Right lobe of liver (tissue), 6 donors: ENCODE data around the gene ARMC2. TPM values are rescaled to one million over a fixed set of nuclear protein-coding genes. Genes with fewer than 3 reads are reported as not detected.

Source experiments
- ATAC-seq, 4 donors: fragments of 200-7000 bp; cut with Tn5 transposase; one replicate each; pipeline ENCODE4 v1.9.1; 2020; ENCODE audit warnings: mild to moderate bottlenecking in 4 of 4, moderate library complexity in 4 of 4
- DNase-seq, 3 donors: peaks; one replicate each; pipeline ENCODE4 v3.0.0-alpha.2; 2020
- H3K27ac ChIP-seq, 3 donors: fragments of 200-600 bp; one replicate each; pipeline ENCODE4 v1.8.0; 2022
- H3K27me3 ChIP-seq, 2 donors: fragments of 200-600 bp; one replicate each; pipeline ENCODE4 v1.8.0; 2022
- H3K36me3 ChIP-seq, 4 donors: fragments of 200-600 bp; sonication (generic) in 1 of 4; one replicate each; pipeline versions ENCODE4 v1.5.1 to v1.8.0; 2017 to 2022; ENCODE audit warnings: control low read depth in 1 of 4
- H3K4me1 ChIP-seq, 4 donors: fragments of 200-600 bp; sonication (generic) in 1 of 4; one replicate each; pipeline versions ENCODE4 v1.5.1 to v1.8.0; 2017 to 2022; ENCODE audit warnings: control low read depth in 1 of 4
- H3K4me3 ChIP-seq, 3 donors: fragments of 200-600 bp; one replicate each; pipeline ENCODE4 v1.8.0; 2022
- H3K9me3 ChIP-seq, 4 donors: fragments of 200-600 bp; sonication (generic) in 1 of 4; one replicate each; pipeline versions ENCODE4 v1.5.1 to v1.8.0; 2017 to 2022; ENCODE audit warnings: control low read depth in 1 of 4
- POLR2A ChIP-seq: fragments of 450-650 bp; IDR thresholded peaks from one replicate; pipeline ENCODE4 v1.6.1; 2017; ENCODE audit warnings: antibody characterized with exemption, mild to moderate bottlenecking
- WGBS: methylation state at CpG from one replicate; pipeline ENCODE4 v1.1.6; 2018; ENCODE audit warnings: low coverage, low lambda C conversion rate; ENCODE audit not compliant: insufficient coverage; ENCODE audit errors: missing lambda C conversion rate; 5-methylcytosine and 5-hydroxymethylcytosine counted together
- intact Hi-C, 2 donors: fragments of 100-400 bp; cut with DNase I; formaldehyde crosslinking; loops; one replicate each; pipeline versions ENCODE4 v1.11.2 to v1.14.1; 2022
- total RNA-seq, 6 experiments: library from RNA; depleted of rRNA in 2 of 6; stranded (reverse); fragments of >200 nt in 2 of 6; fragmentation: NEBNext Ultra II Directional in 3 of 6; extraction: Animal tissue kit (Norgen Biotek cat#: 25700) in 3 of 6; gene quantifications; one replicate each; pipeline versions ENCODE4 v1.1.0 to v1.2.4, GENCODE V29; 2016 to 2023
- TF ChIP-seq, protein P1 (sequence below), 4 donors: fragments of 200-600 bp in 3 of 4; fragments of 450-650 bp in 1 of 4; IDR thresholded peaks; one replicate each; pipeline versions ENCODE4 v1.5.1 to v1.8.0; 2016 to 2022; ENCODE audit warnings: antibody characterized with exemption in 4 of 4, mild to moderate bottlenecking in 2 of 4
- donor health status: DM: no; HTN: yes; CAD: no.
- donor health status: DM: no; HTN: no; CAD: no.
- donor health status: DM: no; HTN: no; CAD: no.
- donor health status: DM: no; HTN: yes; CAD: no.
- donor health status: DM: no; HTN: yes; CAD: no.

ARMC2 gene
- total RNA-seq, 6 experiments from 2014 or later: 0.86 to 1.9 (median 1.0) TPM

DNA sequence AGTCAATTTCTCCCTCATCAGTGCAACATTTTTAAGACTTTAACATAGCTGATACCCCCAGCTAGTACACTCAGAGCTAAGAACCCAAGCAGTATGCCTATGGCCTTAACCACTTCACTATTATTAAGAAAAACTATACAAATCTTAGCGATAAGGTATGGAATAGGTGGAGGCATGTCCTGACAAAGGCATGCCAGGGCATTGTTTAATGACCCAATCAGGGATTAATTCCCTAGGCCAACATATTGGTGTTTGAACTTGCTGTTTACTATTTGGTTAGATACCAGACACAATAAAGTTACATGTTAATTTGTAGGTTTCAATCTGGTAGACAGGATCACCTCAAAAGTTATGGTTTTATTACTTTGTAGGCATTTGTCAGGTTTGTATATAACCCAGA, 93.1 kb downstream of the ARMC2 start:
- WGBS: 78% methylated on average over 1 of the region's 1 CpG
- intact Hi-C loops: no loop called here
- no peak for ATAC-seq

DNA sequence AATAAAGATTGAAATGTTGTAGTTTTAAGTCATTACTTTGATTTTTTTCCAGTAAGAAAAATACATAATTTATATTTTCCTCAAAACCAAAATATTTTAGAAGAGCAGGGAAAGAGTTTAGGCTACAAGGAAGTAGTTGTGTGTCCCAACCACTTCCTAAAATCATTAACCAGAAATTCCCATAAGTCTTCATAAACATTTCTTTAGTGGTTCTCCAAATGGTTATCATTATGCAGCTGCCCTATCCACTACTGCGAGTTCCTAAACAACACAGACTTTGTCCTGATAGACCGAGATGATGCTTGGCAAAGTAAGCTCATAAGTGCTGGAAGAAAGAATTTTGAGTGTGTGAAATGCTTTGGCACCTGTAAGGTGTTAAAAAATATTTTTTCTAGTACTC, 93.6 kb downstream of the ARMC2 start:
- no peaks in the 10 kb centered on the region for H3K9me3 ChIP-seq
- no peak for ATAC-seq
- no peak overlapping the region for H3K4me3 ChIP-seq
- no peak for TF ChIP-seq POLR2A
- TF ChIP-seq, protein P1, sequence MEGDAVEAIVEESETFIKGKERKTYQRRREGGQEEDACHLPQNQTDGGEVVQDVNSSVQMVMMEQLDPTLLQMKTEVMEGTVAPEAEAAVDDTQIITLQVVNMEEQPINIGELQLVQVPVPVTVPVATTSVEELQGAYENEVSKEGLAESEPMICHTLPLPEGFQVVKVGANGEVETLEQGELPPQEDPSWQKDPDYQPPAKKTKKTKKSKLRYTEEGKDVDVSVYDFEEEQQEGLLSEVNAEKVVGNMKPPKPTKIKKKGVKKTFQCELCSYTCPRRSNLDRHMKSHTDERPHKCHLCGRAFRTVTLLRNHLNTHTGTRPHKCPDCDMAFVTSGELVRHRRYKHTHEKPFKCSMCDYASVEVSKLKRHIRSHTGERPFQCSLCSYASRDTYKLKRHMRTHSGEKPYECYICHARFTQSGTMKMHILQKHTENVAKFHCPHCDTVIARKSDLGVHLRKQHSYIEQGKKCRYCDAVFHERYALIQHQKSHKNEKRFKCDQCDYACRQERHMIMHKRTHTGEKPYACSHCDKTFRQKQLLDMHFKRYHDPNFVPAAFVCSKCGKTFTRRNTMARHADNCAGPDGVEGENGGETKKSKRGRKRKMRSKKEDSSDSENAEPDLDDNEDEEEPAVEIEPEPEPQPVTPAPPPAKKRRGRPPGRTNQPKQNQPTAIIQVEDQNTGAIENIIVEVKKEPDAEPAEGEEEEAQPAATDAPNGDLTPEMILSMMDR (IDR thresholded peaks at IDR 0.05): no peak
- H3K36me3 ChIP-seq: no peaks in the 10 kb centered on the region
- no peak for DNase-seq
- intact Hi-C loops: no loop called here
- H3K4me1 ChIP-seq: peaks cover 0 to 8% (median 0%) of the 10 kb centered on the region in 4 donors
- WGBS: 74% methylated on average over 2 of the region's 2 CpGs
- no peak overlapping the region for H3K27ac ChIP-seq
- no peaks in the 10 kb centered on the region for H3K27me3 ChIP-seq

More for the DNA sequence above, 93.1 kb downstream of the ARMC2 start:
- H3K9me3 ChIP-seq: no peaks in the 10 kb centered on the region
- TF ChIP-seq POLR2A: no peak
- TF ChIP-seq, protein P1 (IDR thresholded peaks at IDR 0.05): no peak
- peaks cover 0 to 8% (median 0%) of the 10 kb centered on the region in 4 donors for H3K4me1 ChIP-seq
- H3K27me3 ChIP-seq: no peaks in the 10 kb centered on the region
- H3K27ac ChIP-seq: no peak overlapping the region
- H3K4me3 ChIP-seq: no peak overlapping the region
- no peaks in the 10 kb centered on the region for H3K36me3 ChIP-seq
- DNase-seq: no peak

DNA sequence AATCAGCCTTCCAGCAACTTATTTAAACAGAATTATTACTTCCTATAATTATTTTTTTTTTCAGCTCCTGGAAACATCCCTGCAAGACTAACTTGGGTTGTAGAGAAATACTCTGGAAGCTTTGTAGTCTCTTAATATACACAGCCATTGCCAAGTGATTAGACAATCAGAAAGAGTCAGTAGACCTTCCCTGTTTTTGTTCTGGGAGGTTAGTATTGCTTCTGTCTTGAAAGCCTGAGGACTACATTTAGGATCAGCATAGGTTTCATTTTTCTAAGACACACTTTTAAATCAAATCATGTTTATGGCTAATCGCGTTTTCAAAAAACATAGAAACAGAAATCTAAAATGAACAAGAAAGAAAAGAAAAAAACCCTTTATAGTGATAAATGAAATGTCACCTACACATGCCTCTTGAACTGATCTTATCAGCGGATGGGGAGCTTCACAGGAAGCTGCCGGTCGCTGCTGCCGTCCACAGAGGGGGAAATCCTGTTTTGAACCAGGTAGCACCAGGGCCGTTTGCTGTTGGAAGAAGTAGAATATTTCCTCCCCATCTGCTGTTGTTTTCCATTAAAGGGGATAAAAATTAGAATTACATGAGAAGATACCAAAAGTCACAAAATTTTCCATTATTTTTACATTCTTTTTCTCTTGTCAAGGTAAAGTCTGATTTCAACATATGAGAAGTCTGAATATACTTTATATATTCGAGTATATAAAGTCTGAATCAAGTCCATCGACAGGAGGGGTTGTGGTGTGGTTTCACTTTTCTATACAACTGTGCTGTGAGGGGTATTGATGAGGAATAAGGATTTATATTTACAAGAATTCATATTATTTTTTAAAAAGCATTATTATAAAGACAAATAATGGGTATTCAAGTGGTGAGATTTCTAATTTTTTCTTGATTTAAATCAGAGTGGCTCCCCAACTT, 94.6 kb downstream of the ARMC2 start:
- DNase-seq: no peak

DNA sequence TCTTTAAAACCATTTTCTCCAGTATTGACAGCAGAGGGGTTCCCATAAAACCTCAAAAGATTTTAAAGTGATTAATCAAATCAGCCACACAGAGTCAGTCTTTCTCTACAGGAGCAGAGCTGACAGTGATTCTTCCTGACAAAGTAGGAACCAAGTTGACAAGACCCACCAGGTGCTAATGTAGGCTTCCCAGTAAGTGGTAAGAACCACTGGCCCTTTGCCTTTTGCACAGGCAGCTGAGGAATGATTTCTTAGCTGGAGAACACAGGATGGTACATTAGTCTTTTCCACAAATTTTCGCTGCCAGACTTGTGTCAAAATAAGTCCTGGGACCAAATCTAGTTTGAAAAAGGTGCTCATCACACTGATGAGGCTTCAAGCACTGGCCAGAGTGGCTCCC, 95.8 kb downstream of the ARMC2 start:
- intact Hi-C loops: no loop called here
- Histone ChIP-seq H3K27me3 (no peaks in the 10 kb centered on the region), H3K4me1 (peaks cover 0 to 8% (median 0%) of the 10 kb centered on the region in 4 donors)

More for the DNA sequence above, 94.6 kb downstream of the ARMC2 start:
- H3K4me1 ChIP-seq: peaks cover 0 to 8% (median 0%) of the 10 kb centered on the region in 4 donors
- no peaks in the 10 kb centered on the region for H3K36me3 ChIP-seq
- intact Hi-C loops: no loop called here
- H3K27me3 ChIP-seq: no peaks in the 10 kb centered on the region
- TF ChIP-seq POLR2A: no peak
- TF ChIP-seq, protein P1 (IDR thresholded peaks at IDR 0.05): no peak
- ATAC-seq: peak in 3 of 4 donors; percentile 22 to 33 (median 31)
- H3K4me3 ChIP-seq: no peak overlapping the region
- no peak overlapping the region for H3K27ac ChIP-seq
- H3K9me3 ChIP-seq: no peaks in the 10 kb centered on the region
- 39% methylated on average over 9 of the region's 9 CpGs for WGBS

More for the DNA sequence above, 95.8 kb downstream of the ARMC2 start:
- H3K9me3 ChIP-seq: no peaks in the 10 kb centered on the region
- H3K36me3 ChIP-seq: no peaks in the 10 kb centered on the region
- H3K4me3 ChIP-seq: no peak overlapping the region
- WGBS: no CpG with 5 or more reads among the region's 1 CpG
- no peak for TF ChIP-seq POLR2A
- TF ChIP-seq, protein P1 (IDR thresholded peaks at IDR 0.05): no peak
- DNase-seq (no peak), ATAC-seq (no peak)
- peak overlapping the region in 2 of 3 donors; percentile 24 to 29 for H3K27ac ChIP-seq
